CD4-positive, alpha-beta T cell treated with Interleukin-15 for 1 hour (primary cell): ENCODE data around the gene TEAD1.
"Not testable (repeated sequence)": the region's sequence is repeated elsewhere in the genome, so short reads cannot be mapped to it uniquely, and the experiment has no call there.

ENCODE experiments used
- DNase-seq: peaks from one replicate; pipeline ENCODE4 v3.0.0-alpha.2; 2020

The TEAD1 gene

GRCh38 chr11:12876340-12876739 is 202.1 kb downstream of the TEAD1 start:
- no peak for DNase-seq

GRCh38 chr11:12876988-12877387 is 202.8 kb downstream of the TEAD1 start:
- DNase-seq, result no peak

- not testable (repeated sequence) for DNase-seq
Observed at GRCh38 chr11:12877508-12877907, 203.3 kb downstream of the TEAD1 start.

- DNase-seq, result no peak
Observed at GRCh38 chr11:12880327-12880726, 206.1 kb downstream of the TEAD1 start.

- DNase-seq, result no peak
Observed at GRCh38 chr11:12882670-12883069, 208.4 kb downstream of the TEAD1 start.

GRCh38 chr11:12884751-12885318 is 210.6 kb downstream of the TEAD1 start:
- DNase-seq, result no peak

GRCh38 chr11:12885717-12886239 is 211.6 kb downstream of the TEAD1 start:
- no peak for DNase-seq

GRCh38 chr11:12886508-12886907 is 212.3 kb downstream of the TEAD1 start:
- no peak for DNase-seq

- DNase-seq, result peak; percentile 25
Observed at GRCh38 chr11:12888525-12889158, 214.4 kb downstream of the TEAD1 start.

GRCh38 chr11:12889243-12889642 is 215.0 kb downstream of the TEAD1 start:
- peak; percentile 19 for DNase-seq

GRCh38 chr11:12890476-12890875 is 216.3 kb downstream of the TEAD1 start:
- no peak for DNase-seq

- no peak for DNase-seq
Observed at GRCh38 chr11:12893787-12894672, 219.8 kb downstream of the TEAD1 start.

GRCh38 chr11:12897390-12897789 is 223.2 kb downstream of the TEAD1 start:
- no peak for DNase-seq

GRCh38 chr11:12897867-12898266 is 223.6 kb downstream of the TEAD1 start:
- no peak for DNase-seq

- DNase-seq, result no peak
Observed at GRCh38 chr11:12900496-12900895, 226.3 kb downstream of the TEAD1 start.

GRCh38 chr11:12901272-12901671 is 227.1 kb downstream of the TEAD1 start:
- DNase-seq, result no peak

- DNase-seq, result no peak
Observed at GRCh38 chr11:12901874-12902481, 227.8 kb downstream of the TEAD1 start.

- no peak for DNase-seq
Observed at GRCh38 chr11:12902791-12903486, 228.7 kb downstream of the TEAD1 start.

- DNase-seq, result no peak
Observed at GRCh38 chr11:12905435-12905834, 231.2 kb downstream of the TEAD1 start.

GRCh38 chr11:12906501-12906900 is 232.3 kb downstream of the TEAD1 start:
- no peak for DNase-seq

- no peak for DNase-seq
Observed at GRCh38 chr11:12909879-12910278, 235.7 kb downstream of the TEAD1 start.

- no peak for DNase-seq
Observed at GRCh38 chr11:12914400-12914912, 240.2 kb downstream of the TEAD1 start.
